Measurements from ENCODE around the gene TMPRSS3.

TMPRSS3 gene

GRCh38 chr21:42440187-42440792, 44.4 kb upstream of the TMPRSS3 start:
- H3K4me3 ChIP-seq (ENCODE audit: control insufficient read depth, low read depth, low read length) = no peak overlapping the region
- no peak for TF ChIP-seq CTCF (conservative IDR thresholded peaks at IDR 0.05; ENCODE audit: control insufficient read depth, insufficient read depth, low read depth, low read length)
- DNase-seq (ENCODE audit: low read depth) = no peak

GRCh38 chr21:42439284-42440186, 43.7 kb upstream of the TMPRSS3 start:
- peak; percentile 3 for DNase-seq (ENCODE audit: low read depth)
- H3K4me3 ChIP-seq (ENCODE audit: control insufficient read depth, low read depth, low read length) = no peak overlapping the region
- TF ChIP-seq CTCF (conservative IDR thresholded peaks at IDR 0.05; ENCODE audit: control insufficient read depth, insufficient read depth, low read depth, low read length) = no peak

GRCh38 chr21:42438316-42439205, 42.7 kb upstream of the TMPRSS3 start:
- no peak for DNase-seq (ENCODE audit: low read depth)
- no peak overlapping the region for H3K4me3 ChIP-seq (ENCODE audit: control insufficient read depth, low read depth, low read length)
- TF ChIP-seq CTCF (conservative IDR thresholded peaks at IDR 0.05; ENCODE audit: control insufficient read depth, insufficient read depth, low read depth, low read length) = no peak

GRCh38 chr21:42437786-42438185, 41.9 kb upstream of the TMPRSS3 start:
- no peak for TF ChIP-seq CTCF (conservative IDR thresholded peaks at IDR 0.05; ENCODE audit: control insufficient read depth, insufficient read depth, low read depth, low read length)

GRCh38 chr21:42436914-42437313, 41.1 kb upstream of the TMPRSS3 start:
- no peak for TF ChIP-seq CTCF (conservative IDR thresholded peaks at IDR 0.05; ENCODE audit: control insufficient read depth, insufficient read depth, low read depth, low read length)
- no peak overlapping the region for H3K4me3 ChIP-seq (ENCODE audit: control insufficient read depth, low read depth, low read length)
- no peak for DNase-seq (ENCODE audit: low read depth)

More at GRCh38 chr21:42437786-42438185, 41.9 kb upstream of the TMPRSS3 start:
- no peak overlapping the region for H3K4me3 ChIP-seq (ENCODE audit: control insufficient read depth, low read depth, low read length)
- DNase-seq (ENCODE audit: low read depth) = no peak

GRCh38 chr21:42435833-42436232, 40.0 kb upstream of the TMPRSS3 start:
- no peak for DNase-seq (ENCODE audit: low read depth)
- TF ChIP-seq CTCF (conservative IDR thresholded peaks at IDR 0.05; ENCODE audit: control insufficient read depth, insufficient read depth, low read depth, low read length) = no peak
- H3K4me3 ChIP-seq (ENCODE audit: control insufficient read depth, low read depth, low read length) = no peak overlapping the region
